BE2C (cell line): ENCODE measurements around the gene TCN2.

ENCODE experiments used
- DNase-seq: peaks from one replicate; pipeline ENCODE4 v3.0.0-alpha.2; 2020
- H3K27me3 ChIP-seq: fragments of 250-450 bp; sonication (Bioruptor Pico); 2 replicates; pipeline ENCODE4 v1.5.1; 2020; ENCODE audit warnings: mild to moderate bottlenecking
- H3K36me3 ChIP-seq: fragments of 250-450 bp; sonication (Bioruptor Pico); 2 replicates; pipeline ENCODE4 v1.5.1; 2020; ENCODE audit warnings: mild to moderate bottlenecking
- H3K4me1 ChIP-seq: fragments of 250-450 bp; sonication (Bioruptor Pico); 2 replicates; pipeline ENCODE4 v1.5.1; 2020
- H3K4me3 ChIP-seq: 2 replicates; pipeline ENCODE4 v1.5.1; 2011; ENCODE audit warnings: low read depth, low read length
- H3K9me3 ChIP-seq: fragments of 250-450 bp; sonication (Bioruptor Pico); 2 replicates; pipeline ENCODE4 v1.5.1; 2020
- CTCF ChIP-seq: IDR thresholded peaks from 2 replicates; pipeline ENCODE4 v1.5.1; 2012; ENCODE audit warnings: mild to moderate bottlenecking, low read depth, low read length

The TCN2 gene

GRCh38 chr22:30609260-30610185 lies 2.5 kb downstream of the TCN2 start:
- Histone ChIP-seq H3K4me1 (peaks cover 8% of the 10 kb centered on the region; the same call in 1 of the 2 replicates), H3K9me3 (no peaks in the 10 kb centered on the region), H3K36me3 (no peaks in the 10 kb centered on the region), H3K27me3 (no peaks in the 10 kb centered on the region), H3K4me3 (no peak overlapping the region)
- no peak for TF ChIP-seq CTCF
- no peak for DNase-seq

- H3K4me3 ChIP-seq, result no peak overlapping the region
- H3K36me3 ChIP-seq, result no peaks in the 10 kb centered on the region
- H3K4me1 ChIP-seq, result peaks cover 8% of the 10 kb centered on the region; the same call in 1 of the 2 replicates
- no peak for TF ChIP-seq CTCF
- no peaks in the 10 kb centered on the region for H3K9me3 ChIP-seq
- no peak for DNase-seq
- H3K27me3 ChIP-seq, result no peaks in the 10 kb centered on the region
Observed at GRCh38 chr22:30610299-30610698, 3.3 kb downstream of the TCN2 start.

- no peak for TF ChIP-seq CTCF
- peaks cover 3% of the 10 kb centered on the region; the same call in 1 of the 2 replicates for H3K4me1 ChIP-seq
- no peaks in the 10 kb centered on the region for H3K27me3 ChIP-seq
- H3K36me3 ChIP-seq, result no peaks in the 10 kb centered on the region
- DNase-seq, result no peak
- no peak overlapping the region for H3K4me3 ChIP-seq
- no peaks in the 10 kb centered on the region for H3K9me3 ChIP-seq
Observed at GRCh38 chr22:30611197-30611596, 4.2 kb downstream of the TCN2 start.

GRCh38 chr22:30612789-30613188 lies 5.8 kb downstream of the TCN2 start:
- H3K4me3 ChIP-seq, result no peak overlapping the region
- no peak for DNase-seq
- H3K9me3 ChIP-seq, result no peaks in the 10 kb centered on the region
- no peaks in the 10 kb centered on the region for H3K36me3 ChIP-seq
- no peaks in the 10 kb centered on the region for H3K27me3 ChIP-seq
- no peak; the same call in 1 of the 2 replicates for TF ChIP-seq CTCF
- H3K4me1 ChIP-seq, result 0 out of 2 replicates have a peak, but pooled peaks cover 2% of the 10 kb centered on the region

- Histone ChIP-seq H3K4me1 (0 out of 2 replicates have a peak, but pooled peaks cover 2% of the 10 kb centered on the region), H3K9me3 (no peaks in the 10 kb centered on the region), H3K4me3 (no peak overlapping the region), H3K36me3 (no peaks in the 10 kb centered on the region), H3K27me3 (no peaks in the 10 kb centered on the region)
- DNase-seq, result no peak
- TF ChIP-seq CTCF, result no peak
Observed at GRCh38 chr22:30614268-30614667, 7.3 kb downstream of the TCN2 start.

- Histone ChIP-seq H3K4me1 (no peaks in the 10 kb centered on the region), H3K36me3 (no peaks in the 10 kb centered on the region), H3K27me3 (no peaks in the 10 kb centered on the region), H3K4me3 (no peak overlapping the region), H3K9me3 (no peaks in the 10 kb centered on the region)
- no peak for TF ChIP-seq CTCF
- no peak for DNase-seq
Observed at GRCh38 chr22:30614879-30615278, 7.9 kb downstream of the TCN2 start.
